DND-41 (cell line): ENCODE measurements around the gene NUP88.

Experiments used
- EZH2 ChIP-seq: IDR thresholded peaks from 3 replicates; pipeline ENCODE4 v1.6.1; 2012; ENCODE audit warnings: borderline replicate concordance, low read depth, mild to moderate bottlenecking, moderate library complexity, low read length, inconsistent platforms; ENCODE audit not compliant: severe bottlenecking
- TF ChIP-seq, protein P1 (sequence below): IDR thresholded peaks from 2 replicates; pipeline ENCODE4 v1.5.1; 2012; ENCODE audit warnings: borderline replicate concordance, low read length, moderate library complexity, mild to moderate bottlenecking; ENCODE audit not compliant: poor library complexity, severe bottlenecking; ENCODE audit errors: extremely low read depth

DNA sequence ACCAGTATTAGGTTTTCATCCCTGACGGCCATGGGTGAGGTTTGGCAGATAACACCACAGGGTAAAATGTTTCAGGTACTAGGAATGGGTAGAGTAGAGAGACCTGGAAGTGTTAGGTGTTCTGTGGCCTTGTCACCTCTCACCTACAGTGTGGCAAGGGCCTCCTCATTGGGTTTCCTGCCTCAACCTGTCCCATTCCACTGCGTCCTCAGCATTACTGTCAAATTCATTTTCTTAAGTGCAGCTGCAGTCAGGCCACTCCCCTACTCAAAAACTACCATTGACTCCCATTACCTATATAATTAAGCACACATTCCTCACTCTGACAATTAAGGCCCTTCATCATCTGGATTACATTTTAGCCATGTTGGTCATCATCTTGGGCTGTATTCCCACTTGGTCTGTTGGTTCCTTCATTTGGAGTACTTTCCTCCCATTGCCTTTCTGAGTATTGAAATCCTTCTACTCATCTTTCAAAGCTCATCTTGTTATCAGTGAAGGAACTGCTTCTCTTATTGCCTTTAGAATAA, 64.5 kb downstream of the NUP88 start:
- TF ChIP-seq, protein P1, sequence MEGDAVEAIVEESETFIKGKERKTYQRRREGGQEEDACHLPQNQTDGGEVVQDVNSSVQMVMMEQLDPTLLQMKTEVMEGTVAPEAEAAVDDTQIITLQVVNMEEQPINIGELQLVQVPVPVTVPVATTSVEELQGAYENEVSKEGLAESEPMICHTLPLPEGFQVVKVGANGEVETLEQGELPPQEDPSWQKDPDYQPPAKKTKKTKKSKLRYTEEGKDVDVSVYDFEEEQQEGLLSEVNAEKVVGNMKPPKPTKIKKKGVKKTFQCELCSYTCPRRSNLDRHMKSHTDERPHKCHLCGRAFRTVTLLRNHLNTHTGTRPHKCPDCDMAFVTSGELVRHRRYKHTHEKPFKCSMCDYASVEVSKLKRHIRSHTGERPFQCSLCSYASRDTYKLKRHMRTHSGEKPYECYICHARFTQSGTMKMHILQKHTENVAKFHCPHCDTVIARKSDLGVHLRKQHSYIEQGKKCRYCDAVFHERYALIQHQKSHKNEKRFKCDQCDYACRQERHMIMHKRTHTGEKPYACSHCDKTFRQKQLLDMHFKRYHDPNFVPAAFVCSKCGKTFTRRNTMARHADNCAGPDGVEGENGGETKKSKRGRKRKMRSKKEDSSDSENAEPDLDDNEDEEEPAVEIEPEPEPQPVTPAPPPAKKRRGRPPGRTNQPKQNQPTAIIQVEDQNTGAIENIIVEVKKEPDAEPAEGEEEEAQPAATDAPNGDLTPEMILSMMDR: no peak
- no peak for TF ChIP-seq EZH2
